MM.1S (cell line): ENCODE results near the gene GAB2.

ENCODE experiments used
- CTCF ChIP-seq: fragments of 300-600 bp; sonication (generic); IDR thresholded peaks from 2 replicates; pipeline ENCODE4 v1.5.1; 2016; ENCODE audit warnings: antibody characterized with exemption, low read length, mixed read lengths
- EZH2phosphoT487 ChIP-seq: fragments of 300-600 bp; sonication (generic); IDR thresholded peaks from 2 replicates; pipeline ENCODE4 v1.6.1; 2018; ENCODE audit warnings: antibody characterized with exemption, low read length

GRCh38 chr11:78274739-78275138 is 142.9 kb downstream of the GAB2 start:
- no peak for TF ChIP-seq CTCF
- TF ChIP-seq EZH2phosphoT487: no peak
